NOMO-1 treated with DMSO at 0.1 percent for 48 hours (cell line): ENCODE data around the gene THRB.
"Not testable (repeated sequence)": the region's sequence is repeated elsewhere in the genome, so short reads cannot be mapped to it uniquely, and the experiment has no call there.

Source experiments
- DNase-seq: peaks from one replicate; lab custom pipeline; 2025; ENCODE audit not compliant: unreplicated experiment; lab: John Stamatoyannopoulos, UW

THRB gene

GRCh38 chr3:24123596-24123995 lies 371.1 kb downstream of the THRB start:
- DNase-seq: no peak

- no peak for DNase-seq
Measured at GRCh38 chr3:24120434-24120833, 374.2 kb downstream of the THRB start.

GRCh38 chr3:24119321-24119751 lies 375.3 kb downstream of the THRB start:
- no peak for DNase-seq

- no peak for DNase-seq
Measured at GRCh38 chr3:24117508-24117907, 377.1 kb downstream of the THRB start.

GRCh38 chr3:24111711-24112110 lies 382.9 kb downstream of the THRB start:
- no peak for DNase-seq

GRCh38 chr3:24110051-24110450 lies 384.6 kb downstream of the THRB start:
- no peak for DNase-seq

- no peak for DNase-seq
Measured at GRCh38 chr3:24101676-24102168, 392.9 kb downstream of the THRB start.

- DNase-seq: no peak
Measured at GRCh38 chr3:24100696-24101402, 393.8 kb downstream of the THRB start.

GRCh38 chr3:24096695-24097290 lies 397.9 kb downstream of the THRB start:
- no peak for DNase-seq

- DNase-seq: no peak
Measured at GRCh38 chr3:24096271-24096670, 398.4 kb downstream of the THRB start.

- DNase-seq: not testable (repeated sequence)
Measured at GRCh38 chr3:24094818-24095217, 399.8 kb downstream of the THRB start.

- DNase-seq: no peak
Measured at GRCh38 chr3:24088782-24089181, 405.9 kb downstream of the THRB start.

GRCh38 chr3:24087469-24087868 lies 407.2 kb downstream of the THRB start:
- DNase-seq: no peak

GRCh38 chr3:24086617-24087404 lies 407.8 kb downstream of the THRB start:
- DNase-seq: no peak

GRCh38 chr3:24086206-24086605 lies 408.4 kb downstream of the THRB start:
- no peak for DNase-seq

- DNase-seq: no peak
Measured at GRCh38 chr3:24072193-24072592, 422.5 kb downstream of the THRB start.

- no peak for DNase-seq
Measured at GRCh38 chr3:24069045-24069444, 425.6 kb downstream of the THRB start.

- no peak for DNase-seq
Measured at GRCh38 chr3:24067483-24067882, 427.2 kb downstream of the THRB start.
